Stromal cell of bone marrow (primary cell): ENCODE results near the gene KLF16.
A peak's percentile ranks its signal among the peaks of the same experiment; 100 is the strongest.

Source experiments
- DNase-seq: peaks from one replicate; pipeline ENCODE4 v3.0.0-alpha.2; 2012; ENCODE audit warnings: low read depth

KLF16 gene

DNA sequence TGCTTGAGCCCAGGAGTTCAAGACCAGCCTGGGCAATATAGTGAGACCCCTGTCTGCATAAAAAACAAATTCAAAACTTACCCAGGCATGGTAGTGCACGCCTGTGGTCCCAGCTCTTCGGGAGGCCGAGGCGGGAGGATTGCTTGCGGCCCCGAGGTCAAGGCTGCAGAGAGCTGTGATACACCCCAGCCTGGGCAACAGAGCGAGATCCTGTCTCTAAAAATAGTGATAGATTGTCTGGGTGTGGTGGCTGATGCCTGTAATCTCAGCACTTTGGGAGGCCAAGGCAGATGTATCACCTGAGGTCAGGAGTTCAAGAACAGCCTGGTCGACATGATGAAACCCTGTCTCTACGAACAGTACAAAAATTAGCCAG is 4.0 kb upstream of the KLF16 start:
- no peak for DNase-seq

DNA sequence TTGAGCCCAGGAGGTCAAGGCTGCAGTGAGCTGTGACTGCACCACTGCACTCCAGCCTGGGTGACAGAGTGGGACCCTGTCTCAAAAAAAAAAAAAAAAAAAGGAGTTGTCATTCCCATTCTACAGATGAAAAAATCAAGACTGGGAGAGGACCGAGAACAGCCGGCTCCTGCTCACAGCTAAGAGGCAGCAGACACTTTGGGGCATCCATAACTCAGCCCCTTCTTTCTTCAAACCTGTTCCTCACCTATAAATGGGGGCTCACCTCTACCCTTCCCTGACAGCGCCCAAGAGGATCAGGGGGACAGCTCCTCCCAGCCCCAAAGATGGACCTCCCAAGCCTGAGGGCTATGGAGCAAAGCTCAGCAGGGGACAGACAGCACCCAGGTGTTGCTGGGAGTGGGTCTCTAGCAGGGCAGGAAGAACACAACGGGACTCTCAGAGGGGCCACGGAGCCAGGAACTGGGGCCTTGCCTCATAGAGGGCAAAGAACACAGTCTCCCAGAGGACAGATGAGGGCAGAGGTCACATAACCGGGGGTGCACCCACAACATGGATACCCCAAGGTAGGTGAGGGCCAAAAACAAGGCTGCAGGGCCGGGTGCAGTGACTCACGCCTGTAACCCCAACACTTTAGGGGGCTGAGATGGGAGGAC is 3.4 kb upstream of the KLF16 start:
- DNase-seq, result no peak

DNA sequence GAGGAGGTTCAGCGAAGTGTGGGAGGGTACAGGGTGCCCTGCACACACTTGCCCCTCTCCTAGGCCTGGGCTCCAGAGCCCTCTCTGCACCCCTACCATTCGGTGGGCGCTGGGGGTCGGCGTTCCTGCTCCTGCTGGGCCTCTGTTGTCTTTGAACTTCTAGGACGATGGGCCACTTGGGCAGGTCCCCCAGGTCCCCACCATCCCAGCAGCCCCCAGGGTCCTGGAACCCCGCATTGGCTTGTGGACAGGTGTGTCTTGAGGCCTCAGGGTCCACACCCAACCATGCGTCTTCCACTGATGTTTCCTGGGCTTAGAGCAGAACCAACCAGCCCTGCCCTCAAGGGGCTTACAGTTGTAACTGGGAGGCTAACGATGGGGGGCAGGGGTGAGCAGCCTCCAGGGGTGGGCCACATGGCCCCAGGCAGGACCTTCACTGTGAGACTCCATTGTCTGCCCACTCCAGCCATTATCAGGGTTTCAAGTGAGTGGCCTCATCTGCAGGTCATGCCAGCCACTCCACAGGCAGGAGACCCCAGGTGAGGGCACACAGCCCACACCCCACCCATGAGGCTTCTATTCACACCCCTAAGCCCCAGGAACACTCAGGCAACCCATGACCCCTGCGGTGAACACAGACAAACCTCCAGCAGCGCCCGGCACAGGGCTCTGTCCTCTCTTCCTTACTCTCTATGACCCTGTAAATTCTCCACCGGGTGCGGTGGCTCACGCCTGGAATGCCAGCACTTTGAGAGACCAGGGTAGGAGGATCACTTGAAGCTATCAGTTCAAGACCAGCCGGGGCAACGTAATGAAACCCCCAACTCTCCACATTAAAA is 2.0 kb upstream of the KLF16 start:
- no peak for DNase-seq

DNA sequence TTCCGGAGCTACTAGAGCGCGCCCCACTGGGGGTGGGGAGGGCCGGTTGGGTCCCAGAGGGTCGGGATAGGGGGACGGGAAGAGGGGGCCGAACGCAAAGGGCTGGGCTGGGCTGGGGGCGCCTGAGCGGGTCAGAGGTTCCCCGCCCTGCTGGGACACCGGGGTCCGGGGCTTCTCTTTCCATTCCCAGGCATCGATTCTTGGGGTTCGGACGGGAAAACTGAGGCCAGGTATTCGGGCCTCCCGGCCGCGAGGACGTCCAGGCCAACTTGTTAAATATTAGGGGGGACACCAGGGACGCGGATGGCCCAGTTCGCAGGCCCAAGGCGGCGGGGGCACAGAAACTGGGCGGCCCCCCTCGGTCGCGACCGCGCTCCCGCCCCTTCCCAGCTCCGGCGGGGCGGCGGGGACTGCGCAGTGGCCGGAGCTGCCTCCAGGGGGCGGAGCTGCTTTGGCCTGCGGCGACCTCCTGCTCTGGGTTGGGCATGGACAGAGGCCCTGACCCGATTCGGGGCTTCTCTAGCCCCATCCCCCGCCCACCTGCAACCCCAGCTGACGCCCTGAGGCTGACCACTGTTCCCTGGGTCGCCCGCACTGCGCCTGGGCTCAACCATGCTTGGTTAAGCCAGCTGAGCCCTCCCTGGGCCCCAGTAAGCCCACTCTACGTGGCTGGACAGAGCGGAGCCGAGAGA is 1.2 kb upstream of the KLF16 start:
- DNase-seq, result no peak

DNA sequence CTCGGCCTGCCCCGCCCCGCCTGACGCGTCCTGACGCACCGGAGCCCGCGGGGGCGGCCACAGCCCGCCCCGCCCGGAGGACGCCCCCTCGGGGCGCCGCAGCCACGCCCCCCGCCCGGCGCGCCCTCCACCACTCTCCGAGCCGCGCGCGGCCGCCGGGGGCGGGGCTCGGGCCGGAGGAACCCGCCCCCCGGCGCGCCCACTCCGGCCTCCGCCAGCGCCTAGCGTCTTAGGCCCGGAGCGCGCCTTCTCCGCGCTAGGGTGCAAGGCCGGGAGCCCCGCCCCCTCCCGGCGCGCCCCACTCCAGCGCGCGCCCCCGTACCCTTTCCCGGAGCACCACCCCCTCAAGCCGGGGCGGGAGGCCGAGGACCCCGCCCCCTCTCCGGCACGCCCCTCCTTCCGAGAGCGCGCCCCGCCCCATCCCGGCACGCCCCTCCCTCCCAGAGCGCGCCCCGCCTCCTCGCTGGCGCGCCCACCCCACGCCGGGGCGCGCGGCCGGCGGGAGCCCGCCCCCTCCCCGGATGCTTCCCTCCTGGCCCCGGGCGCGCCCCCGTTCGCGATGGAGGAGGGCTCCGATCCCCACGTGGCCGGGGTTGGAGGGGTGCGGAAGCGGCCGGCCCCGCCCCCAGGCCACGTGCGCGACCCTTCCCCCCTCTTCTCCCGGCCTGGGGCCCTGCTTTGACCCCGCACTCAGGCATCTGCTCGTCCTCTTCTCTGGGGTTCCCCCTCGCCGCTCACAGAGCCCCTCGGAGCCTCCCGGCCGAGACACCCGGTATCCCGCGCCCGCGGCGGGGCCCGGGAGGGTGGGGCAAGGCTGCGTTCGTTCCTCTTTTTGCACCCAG is 480 bp upstream of the KLF16 start:
- DNase-seq, result peak; percentile 86

DNA sequence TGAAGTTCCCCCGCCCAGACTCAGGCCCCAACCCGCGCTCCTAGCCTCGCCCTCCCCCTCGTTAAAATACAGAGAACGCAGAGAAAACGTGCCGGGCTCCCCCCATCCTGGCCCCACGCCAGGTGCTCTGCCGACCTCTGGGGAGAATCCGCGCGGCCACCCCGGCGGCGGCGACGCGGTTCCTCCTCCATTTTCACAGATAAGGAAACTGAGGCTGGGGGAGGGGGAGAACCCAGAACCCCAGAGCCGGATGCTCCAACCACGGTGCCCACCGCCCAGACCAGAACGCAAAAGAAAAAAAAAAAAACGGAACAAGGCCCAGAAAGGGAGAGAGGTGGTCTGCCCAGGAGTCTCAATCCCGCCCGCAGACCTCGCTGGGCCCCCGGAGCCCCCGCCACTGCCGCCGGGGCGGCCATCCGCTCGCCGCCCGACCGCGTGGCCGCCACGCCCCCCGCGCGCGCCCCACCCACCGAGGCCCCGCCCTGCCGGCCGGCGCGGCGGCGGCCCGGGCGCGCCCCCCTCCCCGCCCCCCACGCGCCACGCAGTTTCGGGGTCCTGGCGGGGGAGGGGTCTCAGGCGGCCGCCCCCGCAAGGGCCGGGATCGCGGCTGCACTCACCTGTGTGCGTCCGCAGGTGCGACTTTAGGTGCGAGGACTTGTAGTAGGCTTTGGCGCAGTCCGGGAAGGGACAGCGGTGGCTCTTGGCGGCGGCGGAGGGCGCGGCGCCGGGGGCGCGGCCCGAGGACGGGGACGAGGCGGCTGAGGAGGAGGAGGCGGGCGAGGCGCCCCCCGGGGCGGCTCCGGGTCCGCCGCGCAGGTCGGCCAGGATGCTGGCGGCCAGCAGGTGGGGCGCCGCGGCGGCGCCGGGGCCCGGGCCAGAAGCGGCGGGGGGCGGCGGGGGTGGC is 703 bp downstream of the KLF16 start:
- DNase-seq, result no peak

DNA sequence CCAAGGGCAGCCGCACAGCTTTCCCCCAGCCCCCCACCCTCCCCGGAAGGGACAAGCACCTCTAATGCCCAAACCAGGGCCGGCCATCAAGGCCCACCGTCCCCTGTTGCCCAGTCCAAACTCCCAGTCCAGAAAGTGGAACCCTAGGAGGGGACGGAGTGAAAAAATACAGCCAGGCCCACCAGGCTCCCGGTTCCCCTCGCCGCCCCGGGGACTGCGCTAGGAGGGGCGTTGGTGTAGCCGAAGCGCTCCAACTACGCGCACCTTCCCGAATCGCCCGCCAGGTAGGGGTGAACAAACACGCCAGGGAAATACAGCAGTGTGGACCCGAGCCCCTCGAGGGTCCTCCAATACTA is 1.3 kb downstream of the KLF16 start:
- DNase-seq, result no peak

DNA sequence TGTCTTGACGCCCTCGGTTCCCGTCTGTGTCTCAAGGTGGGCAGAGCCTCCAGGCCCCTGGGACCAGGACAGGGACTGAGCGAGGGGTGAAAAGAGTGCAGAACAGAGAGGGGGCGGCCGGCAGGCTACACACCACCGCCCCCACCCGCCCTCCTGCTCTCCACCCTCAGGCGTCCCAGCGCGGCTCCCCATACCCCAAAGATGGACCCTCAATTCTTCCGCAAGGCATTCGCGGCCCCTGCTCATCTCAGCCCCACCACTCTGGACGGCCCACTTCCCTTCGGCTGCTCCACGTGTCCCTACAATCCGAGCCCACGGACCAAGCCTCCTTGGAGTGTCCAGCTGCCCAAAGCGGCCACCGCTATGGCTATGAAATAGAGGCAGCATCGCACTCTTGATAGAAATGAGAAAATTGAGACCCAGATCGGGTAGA is 1.8 kb downstream of the KLF16 start:
- DNase-seq, result no peak

DNA sequence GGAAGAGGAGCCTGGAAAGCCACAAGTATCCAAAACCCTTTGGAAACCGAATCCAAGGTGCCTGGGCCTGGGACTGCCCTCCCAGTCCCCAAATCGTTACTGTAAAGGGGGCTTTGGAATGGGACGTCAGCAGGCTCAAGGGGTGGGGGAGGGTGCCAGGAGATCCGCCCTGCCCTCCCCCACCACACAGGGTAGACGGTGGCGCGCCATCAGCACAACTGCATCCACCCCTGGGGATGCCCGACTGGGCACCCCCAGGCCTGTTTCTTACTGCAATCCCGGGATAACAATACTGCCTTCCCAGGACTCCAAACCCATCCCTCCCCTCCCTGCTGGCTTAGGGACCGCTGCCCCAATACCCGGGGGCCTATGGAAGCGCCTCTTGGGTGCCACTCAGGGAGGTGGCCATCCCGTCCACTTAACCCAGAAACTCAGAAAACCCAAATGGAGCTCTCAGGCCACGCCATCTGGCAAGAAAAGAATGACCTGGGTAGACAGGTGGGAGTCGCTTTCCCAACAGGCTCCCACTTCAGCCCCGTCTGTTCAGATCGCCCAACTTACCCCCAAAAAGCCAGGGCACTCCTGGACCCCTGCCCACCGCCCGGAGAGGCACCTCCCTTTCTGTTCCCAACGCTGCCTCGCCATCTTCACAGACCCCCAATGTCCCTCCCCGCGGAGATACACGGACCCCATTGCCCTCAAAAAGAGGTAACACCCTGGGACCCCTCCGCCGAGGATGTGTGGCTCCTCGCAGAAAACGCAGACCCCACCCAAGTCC is 2.4 kb downstream of the KLF16 start:
- DNase-seq, result no peak

DNA sequence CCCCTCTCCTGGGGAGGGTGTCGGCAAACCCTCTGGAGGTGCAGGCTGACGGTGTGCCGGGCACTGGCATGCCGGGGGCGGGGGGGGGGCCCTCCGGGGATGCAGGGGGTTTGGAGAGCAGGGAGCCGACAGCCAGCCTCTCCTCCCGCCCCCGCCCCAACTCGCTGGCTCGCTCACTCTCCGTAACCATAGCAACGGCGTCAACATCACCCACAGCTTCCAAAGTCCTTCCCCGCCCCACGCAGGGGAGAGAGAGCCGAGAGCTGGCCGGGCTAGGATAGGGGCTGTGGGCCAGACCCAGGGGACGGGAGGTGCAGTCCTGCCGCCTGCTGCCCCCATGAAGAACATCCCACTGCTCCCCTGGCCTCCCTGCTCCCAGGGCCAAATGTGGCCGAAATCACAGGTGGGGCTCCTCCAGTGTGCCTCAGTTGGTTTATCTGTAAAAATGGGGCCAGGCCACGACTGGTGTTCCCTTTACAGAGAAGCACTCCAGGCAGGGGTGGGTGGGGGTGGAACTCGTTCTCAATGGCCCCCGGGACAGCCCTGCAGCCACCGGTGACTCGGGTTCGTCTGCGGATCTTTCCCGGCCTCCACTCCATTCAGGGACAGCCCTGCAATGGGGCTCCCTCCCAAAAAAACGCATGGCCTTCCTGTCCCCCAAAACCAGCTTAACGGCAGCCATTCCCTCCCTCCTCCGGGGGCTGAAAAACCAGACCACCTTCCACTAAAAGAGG is 3.2 kb downstream of the KLF16 start:
- peak; percentile 64 for DNase-seq

DNA sequence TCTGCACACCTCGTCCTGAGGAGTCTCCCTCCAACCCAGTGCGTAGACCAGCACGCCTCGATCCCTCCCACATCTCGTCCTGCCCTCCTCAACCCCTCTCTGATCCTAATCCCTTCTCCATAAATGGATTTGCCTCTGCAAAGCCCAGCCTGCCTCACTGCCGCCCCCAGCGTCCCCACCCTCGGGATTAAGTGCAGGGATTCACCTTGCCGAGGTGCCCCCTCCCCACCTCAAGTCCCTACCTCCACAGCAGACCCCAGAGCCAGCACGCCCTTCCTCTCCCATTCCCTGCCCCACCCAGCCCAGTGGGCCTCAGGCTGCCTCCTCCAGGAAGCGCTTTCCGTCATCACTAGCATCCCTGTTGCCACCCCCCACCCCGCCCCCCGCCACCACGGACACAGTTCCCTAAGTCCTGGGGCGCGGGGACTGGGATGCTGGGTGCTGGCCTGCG is 4.0 kb downstream of the KLF16 start:
- no peak for DNase-seq

DNA sequence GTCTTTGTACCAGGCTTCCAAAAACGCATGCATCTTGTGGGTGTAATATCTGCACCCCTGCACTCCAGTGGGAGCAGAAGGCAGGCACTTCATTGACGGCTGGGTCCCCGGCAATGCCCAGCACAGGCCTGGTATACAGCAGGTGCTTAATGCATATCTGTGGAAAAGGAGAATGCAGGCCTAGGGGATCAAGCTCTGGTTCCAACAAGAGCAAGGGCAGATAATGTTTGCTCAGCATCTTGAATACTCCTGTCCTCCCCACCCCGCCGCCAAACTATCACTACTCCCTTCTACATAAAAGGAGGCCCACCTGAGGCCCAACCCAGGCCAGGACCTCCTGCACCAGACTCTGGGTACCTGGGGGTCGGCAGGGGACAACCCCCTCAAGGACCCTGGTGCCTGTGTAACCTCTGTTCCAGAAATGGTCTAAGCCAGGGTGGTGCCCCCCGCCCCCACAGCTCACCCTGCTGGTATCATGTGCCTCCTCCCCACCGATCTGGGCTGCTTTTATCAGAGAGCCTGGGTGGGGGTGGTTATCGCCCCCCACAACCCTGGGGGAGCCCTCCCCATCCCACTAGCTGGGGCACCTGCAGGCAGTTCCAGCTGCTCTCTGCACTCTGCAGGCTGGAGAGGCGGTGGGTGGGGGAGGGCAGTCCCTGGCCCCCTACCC is 4.8 kb downstream of the KLF16 start:
- no peak for DNase-seq

DNA sequence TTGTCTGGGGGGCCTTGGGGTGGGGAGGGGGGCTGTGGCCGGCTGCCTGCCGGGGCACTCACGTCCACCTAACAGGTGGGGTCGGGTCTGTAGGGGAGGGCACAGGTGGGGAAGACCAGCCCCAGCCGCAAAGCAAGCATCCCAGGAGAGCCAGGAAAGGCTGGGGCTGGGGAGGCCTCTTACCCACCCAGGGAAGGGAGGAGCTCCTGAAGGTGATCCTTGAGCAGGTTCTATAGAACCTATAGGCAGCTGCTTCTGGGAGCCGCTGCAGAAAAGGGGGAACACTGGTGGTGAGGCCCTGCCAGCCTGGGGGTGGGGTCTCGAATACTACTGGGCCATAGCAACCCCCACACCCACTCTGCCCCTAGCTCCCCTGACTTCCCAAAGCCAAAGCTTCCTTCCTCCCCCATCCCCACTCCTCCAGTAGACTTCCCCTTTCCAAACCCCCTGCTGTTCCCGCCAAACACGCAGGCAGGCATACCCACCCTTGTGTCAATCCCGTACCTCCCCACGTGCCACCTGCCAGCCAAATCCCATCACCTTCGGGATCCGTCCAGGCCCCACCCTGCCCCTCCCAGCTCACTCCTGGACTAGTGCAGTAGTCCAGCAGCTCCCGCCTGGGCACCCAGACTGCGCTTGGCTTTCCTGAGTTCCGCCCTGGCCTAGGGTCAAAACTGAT is 5.6 kb downstream of the KLF16 start:
- DNase-seq, result no peak

DNA sequence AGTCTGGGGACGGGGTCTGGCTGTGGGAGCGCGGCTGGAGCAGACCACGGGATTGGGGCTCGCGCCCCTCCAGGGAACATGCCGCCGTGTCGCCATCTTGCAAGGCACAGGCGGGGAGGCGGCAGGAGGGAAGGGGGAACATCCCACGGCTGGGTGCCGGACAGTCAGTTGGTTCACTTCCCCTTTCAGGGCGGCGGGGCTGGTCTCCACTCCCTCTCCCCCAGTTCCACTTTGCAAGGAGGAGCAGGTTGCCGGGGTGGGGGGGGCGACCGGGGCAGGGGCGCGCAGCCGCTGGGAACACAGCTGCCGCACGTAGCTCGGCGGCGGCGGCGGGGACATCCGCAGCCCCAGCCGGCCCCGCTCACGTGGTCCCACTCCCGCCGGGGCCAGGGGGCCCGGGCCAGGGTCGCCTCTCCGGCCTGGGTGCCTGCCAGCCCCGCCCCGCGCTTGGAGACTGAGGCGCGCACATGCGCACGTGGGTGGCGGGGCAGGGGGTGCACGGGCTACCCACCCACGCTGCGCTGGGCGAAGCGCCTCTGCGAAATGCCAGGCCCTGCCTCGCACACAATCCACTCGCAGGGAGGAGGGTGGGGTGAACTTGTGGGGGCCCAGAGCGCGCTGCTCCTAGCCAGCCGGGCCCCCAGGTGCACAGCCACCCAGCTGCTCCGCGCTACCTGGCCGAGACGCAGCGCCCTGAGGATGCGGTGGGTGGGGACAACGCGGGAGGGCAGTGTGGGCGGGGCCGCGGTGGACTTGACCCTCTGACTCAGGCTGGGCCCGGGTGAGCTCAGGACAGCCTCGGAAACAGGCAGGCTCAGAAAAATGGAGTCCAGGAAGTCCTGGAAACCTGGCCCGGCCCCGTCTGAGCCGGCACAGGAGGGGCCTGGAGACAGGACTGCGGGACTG is 6.4 kb downstream of the KLF16 start:
- DNase-seq, result peak; percentile 63

DNA sequence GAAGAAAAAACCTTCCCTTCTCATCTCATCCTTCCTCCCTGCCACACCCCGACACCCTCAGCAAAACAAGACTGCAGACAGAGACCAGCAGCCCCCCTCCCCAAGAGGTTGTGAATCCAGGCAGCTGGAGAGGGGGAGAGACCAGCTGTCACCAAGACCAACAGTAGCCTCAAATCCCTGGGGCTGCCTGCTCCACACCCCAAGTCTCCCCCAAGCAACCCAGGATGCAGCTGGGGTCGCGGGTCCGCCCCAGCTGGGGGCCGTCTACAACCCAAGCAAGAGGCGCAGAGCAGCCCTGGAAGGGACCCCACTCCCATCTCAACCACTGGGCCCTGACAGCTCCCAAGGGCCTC is 7.1 kb downstream of the KLF16 start:
- no peak for DNase-seq

DNA sequence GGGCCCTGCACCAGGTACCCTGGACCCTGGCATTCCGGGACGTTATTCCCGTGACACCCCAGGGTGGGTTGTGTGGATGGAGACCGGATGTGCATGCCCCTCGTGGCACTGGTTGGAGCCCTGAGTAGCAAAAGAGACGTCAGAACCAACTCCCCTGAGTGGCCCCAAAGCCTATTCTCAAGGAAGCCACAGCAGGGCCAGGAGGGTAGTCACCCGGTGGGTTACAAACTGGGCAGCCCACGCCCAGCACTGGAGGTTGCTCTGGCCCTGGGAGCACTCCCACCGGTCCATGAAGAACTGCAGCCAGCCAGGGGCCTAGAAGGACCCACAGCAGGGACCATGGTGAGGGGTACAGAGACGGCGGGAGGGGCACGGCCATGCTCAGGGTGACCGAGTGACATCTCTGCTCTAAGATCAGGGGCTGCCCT is 7.5 kb downstream of the KLF16 start:
- DNase-seq, result no peak

DNA sequence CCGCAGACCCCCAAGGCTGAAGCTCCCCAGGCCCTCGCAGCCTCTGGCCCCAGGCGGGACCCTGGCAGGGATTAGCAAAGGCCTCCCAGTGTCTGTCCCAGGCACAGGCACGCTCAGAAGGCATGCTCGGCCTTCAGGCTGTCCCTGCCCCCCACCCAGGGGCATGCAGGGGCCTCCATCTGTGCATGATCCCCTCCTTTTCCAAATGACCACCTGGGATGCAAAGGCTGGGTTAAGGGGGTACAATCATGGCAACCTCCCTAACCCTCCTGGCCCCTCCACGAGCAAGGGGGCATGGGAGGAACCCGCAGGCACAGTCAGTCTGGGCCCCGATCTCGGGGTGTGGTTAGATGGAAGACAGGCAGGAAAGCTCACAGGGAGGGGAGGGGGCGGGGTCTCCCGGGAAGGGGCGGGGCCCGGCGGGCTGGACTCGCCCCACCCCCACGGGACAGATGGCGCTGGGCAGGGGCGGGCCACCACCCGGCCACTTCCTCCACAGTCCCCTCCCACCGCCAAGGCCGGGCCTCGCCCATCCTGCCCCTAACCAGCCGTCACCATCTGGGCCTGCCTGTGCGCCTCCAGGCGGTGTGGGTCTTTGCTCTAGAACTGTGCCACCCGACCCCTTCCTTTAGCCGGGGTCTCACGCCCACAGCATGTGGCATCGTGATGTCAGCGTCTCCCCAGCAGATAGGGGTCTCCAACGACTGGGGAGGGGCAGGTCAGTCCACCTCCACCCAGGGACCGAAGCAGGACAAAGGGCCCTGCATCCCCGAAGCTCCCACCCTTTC is 8.1 kb downstream of the KLF16 start:
- peak; percentile 58 for DNase-seq
